ENCODE results near the gene COL20A1. TPM values are rescaled to one million over a fixed set of nuclear protein-coding genes. Genes with fewer than 3 reads are reported as not detected.

Gene COL20A1
- total RNA-seq, 1 experiment from 2014 or later, result 0.23 TPM

DNA sequence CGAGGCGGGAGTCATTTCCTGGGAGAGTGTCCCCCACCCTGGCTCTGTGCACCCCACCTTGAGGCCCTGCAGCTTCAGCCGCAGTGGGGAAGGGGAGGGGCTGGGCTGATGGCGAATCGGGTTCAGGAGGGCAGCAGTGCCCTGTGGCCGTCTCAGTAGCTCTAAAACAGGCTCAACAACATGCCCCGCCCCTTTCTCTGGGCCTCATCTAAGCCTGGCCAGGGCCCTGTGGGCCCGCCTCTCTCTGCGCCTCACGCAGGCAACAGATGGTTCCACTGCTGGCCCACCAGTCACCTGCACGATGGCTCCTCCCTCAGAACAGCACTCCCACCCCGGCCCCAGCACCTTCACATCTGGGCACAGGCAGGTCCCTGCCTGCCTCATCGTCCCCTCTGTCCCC, 38.0 kb downstream of the COL20A1 start:
- DNase-seq (ENCODE audit: low read depth, low spot score), result no peak
- Histone ChIP-seq H3K9me3 (ENCODE audit: control insufficient read depth, insufficient read depth, low read depth, low read length) (no peaks in the 10 kb centered on the region), H3K27ac (ENCODE audit: low read length) (no peak overlapping the region), H3K27me3 (ENCODE audit: control insufficient read depth, insufficient read depth, low read length) (no peaks in the 10 kb centered on the region), H3K36me3 (ENCODE audit: control insufficient read depth, insufficient read depth, low read length) (no peaks in the 10 kb centered on the region), H3K4me1 (ENCODE audit: control insufficient read depth, insufficient read depth, low read length) (no peaks in the 10 kb centered on the region), H3K4me3 (ENCODE audit: low read depth in 2 of 2, low read length in 2 of 2) (no peak overlapping the region)
- in situ Hi-C loops (cut with HindIII; ENCODE audit: low pct_unique_long_range_greater_than_20kb, low sequenced_read_pairs) (no loop called here), intact Hi-C loops (cut with micrococcal nuclease; ENCODE audit: unreplicated experiment) (no loop called here)
- TF ChIP-seq SIN3A (IDR thresholded peaks at IDR 0.05; ENCODE audit: borderline replicate concordance, insufficient read depth, low read depth, low read length), result no peak
- TF ChIP-seq, protein P1, sequence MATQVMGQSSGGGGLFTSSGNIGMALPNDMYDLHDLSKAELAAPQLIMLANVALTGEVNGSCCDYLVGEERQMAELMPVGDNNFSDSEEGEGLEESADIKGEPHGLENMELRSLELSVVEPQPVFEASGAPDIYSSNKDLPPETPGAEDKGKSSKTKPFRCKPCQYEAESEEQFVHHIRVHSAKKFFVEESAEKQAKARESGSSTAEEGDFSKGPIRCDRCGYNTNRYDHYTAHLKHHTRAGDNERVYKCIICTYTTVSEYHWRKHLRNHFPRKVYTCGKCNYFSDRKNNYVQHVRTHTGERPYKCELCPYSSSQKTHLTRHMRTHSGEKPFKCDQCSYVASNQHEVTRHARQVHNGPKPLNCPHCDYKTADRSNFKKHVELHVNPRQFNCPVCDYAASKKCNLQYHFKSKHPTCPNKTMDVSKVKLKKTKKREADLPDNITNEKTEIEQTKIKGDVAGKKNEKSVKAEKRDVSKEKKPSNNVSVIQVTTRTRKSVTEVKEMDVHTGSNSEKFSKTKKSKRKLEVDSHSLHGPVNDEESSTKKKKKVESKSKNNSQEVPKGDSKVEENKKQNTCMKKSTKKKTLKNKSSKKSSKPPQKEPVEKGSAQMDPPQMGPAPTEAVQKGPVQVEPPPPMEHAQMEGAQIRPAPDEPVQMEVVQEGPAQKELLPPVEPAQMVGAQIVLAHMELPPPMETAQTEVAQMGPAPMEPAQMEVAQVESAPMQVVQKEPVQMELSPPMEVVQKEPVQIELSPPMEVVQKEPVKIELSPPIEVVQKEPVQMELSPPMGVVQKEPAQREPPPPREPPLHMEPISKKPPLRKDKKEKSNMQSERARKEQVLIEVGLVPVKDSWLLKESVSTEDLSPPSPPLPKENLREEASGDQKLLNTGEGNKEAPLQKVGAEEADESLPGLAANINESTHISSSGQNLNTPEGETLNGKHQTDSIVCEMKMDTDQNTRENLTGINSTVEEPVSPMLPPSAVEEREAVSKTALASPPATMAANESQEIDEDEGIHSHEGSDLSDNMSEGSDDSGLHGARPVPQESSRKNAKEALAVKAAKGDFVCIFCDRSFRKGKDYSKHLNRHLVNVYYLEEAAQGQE (IDR thresholded peaks at IDR 0.05; ENCODE audit: insufficient read depth in 1 of 2, low read depth in 2 of 2, low read length in 1 of 2), result no peak
- TF ChIP-seq TCF7L2 (IDR thresholded peaks at IDR 0.05; ENCODE audit: low read depth, low read length), result no peak
- TF ChIP-seq POLR2AphosphoS5 (IDR thresholded peaks at IDR 0.05; ENCODE audit: low read depth, low read length), result no peak
- TF ChIP-seq, protein P2, sequence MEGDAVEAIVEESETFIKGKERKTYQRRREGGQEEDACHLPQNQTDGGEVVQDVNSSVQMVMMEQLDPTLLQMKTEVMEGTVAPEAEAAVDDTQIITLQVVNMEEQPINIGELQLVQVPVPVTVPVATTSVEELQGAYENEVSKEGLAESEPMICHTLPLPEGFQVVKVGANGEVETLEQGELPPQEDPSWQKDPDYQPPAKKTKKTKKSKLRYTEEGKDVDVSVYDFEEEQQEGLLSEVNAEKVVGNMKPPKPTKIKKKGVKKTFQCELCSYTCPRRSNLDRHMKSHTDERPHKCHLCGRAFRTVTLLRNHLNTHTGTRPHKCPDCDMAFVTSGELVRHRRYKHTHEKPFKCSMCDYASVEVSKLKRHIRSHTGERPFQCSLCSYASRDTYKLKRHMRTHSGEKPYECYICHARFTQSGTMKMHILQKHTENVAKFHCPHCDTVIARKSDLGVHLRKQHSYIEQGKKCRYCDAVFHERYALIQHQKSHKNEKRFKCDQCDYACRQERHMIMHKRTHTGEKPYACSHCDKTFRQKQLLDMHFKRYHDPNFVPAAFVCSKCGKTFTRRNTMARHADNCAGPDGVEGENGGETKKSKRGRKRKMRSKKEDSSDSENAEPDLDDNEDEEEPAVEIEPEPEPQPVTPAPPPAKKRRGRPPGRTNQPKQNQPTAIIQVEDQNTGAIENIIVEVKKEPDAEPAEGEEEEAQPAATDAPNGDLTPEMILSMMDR (IDR thresholded peaks at IDR 0.05), result no peak
- POLR2A ChIA-PET, result no interaction called here
- CTCF ChIA-PET, result interaction anchor here (0.7 kb wide), 1 partner anchor 13 kb away, joined by 4 read pairs; no protein-coding TSS in a partner anchor
- ATAC-seq, result no peak
- no TSS peak for BruUV-seq (replicated peaks)

DNA sequence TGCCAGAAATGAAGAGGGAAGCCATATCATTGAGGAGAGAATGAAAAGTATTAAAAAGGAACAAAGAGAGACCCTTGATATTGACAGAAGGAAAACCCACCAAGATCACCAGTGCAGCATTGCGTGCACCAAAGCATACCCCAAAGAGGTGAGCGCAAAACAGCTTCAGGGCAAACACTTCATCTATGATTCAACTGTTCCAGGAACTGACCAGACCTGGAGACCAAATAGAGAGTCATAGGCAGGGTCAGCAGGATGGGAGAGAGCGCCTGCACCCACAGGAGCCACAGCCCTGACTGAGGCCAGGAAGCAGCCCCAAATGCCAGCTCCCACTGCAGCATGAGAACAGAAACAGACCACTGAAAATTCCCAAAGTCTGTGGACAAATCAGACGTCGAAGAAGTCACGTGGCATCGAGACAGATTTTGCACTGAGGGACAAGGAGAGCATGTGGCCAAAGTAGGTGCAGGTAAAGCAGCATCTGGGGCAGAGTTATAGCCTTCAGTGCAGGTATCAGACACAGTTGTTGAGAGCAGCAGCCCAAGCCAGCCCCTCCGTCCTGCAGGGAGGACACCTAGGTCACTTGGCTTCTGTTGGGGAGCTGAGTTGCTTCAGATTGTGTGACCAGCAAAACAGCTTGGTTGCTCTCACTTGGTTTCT, 38.9 kb downstream of the COL20A1 start:
- in situ Hi-C loops (cut with HindIII; ENCODE audit: low pct_unique_long_range_greater_than_20kb, low sequenced_read_pairs), result no loop called here
- TF ChIP-seq, protein P1 (IDR thresholded peaks at IDR 0.05; ENCODE audit: insufficient read depth in 1 of 2, low read depth in 2 of 2, low read length in 1 of 2), result no peak
- TF ChIP-seq TCF7L2 (IDR thresholded peaks at IDR 0.05; ENCODE audit: low read depth, low read length) (no peak), POLR2AphosphoS5 (IDR thresholded peaks at IDR 0.05; ENCODE audit: low read depth, low read length) (no peak), SIN3A (IDR thresholded peaks at IDR 0.05; ENCODE audit: borderline replicate concordance, insufficient read depth, low read depth, low read length) (no peak)
- TF ChIP-seq, protein P2 (IDR thresholded peaks at IDR 0.05), result no peak
- no peaks in the 10 kb centered on the region for H3K9me3 ChIP-seq (ENCODE audit: control insufficient read depth, insufficient read depth, low read depth, low read length)
- H3K36me3 ChIP-seq (ENCODE audit: control insufficient read depth, insufficient read depth, low read length), result no peaks in the 10 kb centered on the region
- intact Hi-C loops (cut with micrococcal nuclease; ENCODE audit: unreplicated experiment), result no loop called here
- CTCF ChIA-PET, result no interaction called here
- no peak overlapping the region for H3K27ac ChIP-seq (ENCODE audit: low read length)
- H3K27me3 ChIP-seq (ENCODE audit: control insufficient read depth, insufficient read depth, low read length), result no peaks in the 10 kb centered on the region
- H3K4me3 ChIP-seq (ENCODE audit: low read depth in 2 of 2, low read length in 2 of 2), result no peak overlapping the region
- POLR2A ChIA-PET, result no interaction called here
- ATAC-seq, result no peak
- no peaks in the 10 kb centered on the region for H3K4me1 ChIP-seq (ENCODE audit: control insufficient read depth, insufficient read depth, low read length)
- BruUV-seq (replicated peaks), result no TSS peak
- DNase-seq (ENCODE audit: low read depth, low spot score), result no peak
